Inflammatory macrophage treated with lipopolysaccharide for 4 hours (primary cell): ENCODE results near the gene GALK2.
"Not testable (repeated sequence)": the region's sequence is repeated elsewhere in the genome, so short reads cannot be mapped to it uniquely, and the experiment has no call there.

Experiments used
- DNase-seq: peaks from one replicate; pipeline ENCODE4 v3.0.0-alpha.2; 2020

Gene GALK2

DNA sequence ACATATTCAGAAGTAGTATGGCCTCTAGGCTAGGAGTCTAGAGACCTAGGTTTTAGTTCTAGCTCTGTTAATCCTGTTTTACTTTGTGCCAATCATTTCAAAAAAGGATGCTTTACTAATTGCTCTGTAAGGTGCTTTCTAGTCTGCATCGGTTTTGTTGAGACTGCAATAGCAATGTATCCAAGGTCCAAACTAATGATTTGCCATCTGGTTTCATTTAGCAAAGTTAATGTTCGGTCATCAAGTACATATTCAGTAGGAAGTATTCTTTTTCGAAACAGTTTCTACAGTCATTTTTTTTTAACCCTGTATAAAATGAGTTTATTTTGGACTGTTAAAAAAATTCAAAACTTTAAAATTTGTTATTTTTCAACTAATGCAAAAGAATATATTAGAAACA lies 2.0 kb upstream of the GALK2 start:
- no peak for DNase-seq

DNA sequence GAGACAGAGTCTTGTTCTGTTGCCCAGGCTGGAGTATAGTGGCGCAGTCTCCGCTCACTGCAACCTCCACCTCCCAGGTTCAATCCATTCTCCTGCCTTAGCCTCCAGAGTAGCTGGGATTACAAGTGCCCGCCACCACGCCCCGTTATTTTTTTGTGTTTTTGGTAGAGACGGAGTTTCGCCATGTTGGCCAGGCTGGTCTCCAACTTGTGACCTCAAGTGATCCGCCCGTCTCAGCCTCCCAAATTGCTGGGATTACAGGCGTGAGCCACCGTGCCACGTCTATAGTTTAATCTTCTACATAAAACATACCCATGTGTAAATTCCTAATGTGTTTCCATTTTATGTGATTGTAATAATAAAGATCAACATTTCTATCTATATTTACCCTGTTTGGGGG lies 1.7 kb downstream of the GALK2 start:
- no peak for DNase-seq

DNA sequence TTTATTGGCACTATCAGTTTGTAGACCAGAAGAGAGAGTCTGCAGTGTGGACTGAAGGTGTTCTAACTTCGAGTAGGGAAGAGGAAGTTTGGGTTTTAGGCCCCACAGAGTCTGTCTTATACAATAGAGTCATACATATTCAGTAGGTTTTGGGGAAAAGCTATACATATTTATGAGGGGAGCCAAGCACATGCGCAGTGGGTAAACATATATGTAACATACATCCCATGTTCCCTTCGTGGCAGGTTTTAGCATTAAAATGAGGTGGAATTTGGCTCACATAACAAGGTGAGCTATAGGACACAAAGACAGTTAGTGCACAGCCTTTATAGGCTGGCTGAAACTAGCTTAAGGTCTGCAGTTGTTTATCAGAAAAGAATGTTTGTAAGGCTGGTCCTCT lies 4.9 kb downstream of the GALK2 start:
- no peak for DNase-seq

DNA sequence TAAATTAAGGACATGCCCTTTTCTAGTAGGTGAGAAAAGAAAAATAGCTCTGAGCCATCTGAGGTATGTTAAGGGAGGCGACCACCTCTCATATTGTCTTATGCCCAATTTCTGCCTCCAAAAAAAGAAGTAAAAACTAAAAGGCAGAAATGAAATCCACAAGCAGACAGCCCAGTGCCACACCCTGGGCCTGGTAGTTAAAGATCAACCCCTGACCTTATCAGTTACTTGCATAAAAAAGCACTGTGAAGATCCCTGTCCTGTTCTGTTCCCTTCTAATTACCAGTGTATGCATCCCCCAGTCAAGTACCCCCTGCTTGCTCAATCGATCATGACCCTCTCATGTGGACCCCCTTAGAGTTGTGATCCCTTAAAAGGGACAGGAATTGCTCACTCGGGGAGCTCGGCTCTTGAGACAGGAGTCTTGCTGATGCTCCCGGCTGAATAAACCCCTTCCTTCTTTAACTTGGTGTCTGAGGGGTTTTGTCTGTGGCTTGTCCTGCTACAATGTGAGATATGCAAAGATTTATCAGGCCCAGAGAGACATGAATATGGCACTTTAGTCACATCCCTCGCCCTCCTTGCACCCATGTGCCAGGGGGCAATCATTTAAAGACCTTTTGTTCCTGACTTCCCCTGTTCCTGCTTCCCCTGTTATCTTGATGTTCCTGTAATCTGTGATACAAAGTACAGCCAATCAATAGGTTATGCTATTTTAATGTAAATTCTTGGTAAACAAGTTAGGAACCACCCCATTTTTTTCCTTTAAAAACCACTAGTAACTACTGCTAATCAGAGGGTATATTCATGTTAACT lies 5.7 kb downstream of the GALK2 start:
- DNase-seq, result not testable (repeated sequence)

DNA sequence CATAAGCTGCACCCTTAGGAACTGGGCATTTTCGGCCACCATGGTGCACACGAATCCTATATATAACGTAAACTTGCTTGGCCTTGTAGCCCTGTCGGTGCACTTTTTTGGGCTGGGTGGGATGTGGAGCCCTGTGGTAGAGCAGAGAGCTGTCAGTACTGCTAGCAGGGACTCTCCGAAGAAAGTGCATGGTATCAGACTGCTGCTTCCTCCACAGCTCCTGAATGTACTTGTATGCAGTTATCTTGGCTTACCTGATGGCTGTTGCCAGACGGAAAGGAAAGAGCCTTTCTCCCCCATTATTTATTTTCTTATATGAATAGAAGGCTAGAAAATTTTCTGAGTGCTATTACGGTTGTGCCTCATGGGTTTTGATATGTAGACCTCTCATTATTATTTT lies 8.4 kb downstream of the GALK2 start:
- DNase-seq, result no peak

DNA sequence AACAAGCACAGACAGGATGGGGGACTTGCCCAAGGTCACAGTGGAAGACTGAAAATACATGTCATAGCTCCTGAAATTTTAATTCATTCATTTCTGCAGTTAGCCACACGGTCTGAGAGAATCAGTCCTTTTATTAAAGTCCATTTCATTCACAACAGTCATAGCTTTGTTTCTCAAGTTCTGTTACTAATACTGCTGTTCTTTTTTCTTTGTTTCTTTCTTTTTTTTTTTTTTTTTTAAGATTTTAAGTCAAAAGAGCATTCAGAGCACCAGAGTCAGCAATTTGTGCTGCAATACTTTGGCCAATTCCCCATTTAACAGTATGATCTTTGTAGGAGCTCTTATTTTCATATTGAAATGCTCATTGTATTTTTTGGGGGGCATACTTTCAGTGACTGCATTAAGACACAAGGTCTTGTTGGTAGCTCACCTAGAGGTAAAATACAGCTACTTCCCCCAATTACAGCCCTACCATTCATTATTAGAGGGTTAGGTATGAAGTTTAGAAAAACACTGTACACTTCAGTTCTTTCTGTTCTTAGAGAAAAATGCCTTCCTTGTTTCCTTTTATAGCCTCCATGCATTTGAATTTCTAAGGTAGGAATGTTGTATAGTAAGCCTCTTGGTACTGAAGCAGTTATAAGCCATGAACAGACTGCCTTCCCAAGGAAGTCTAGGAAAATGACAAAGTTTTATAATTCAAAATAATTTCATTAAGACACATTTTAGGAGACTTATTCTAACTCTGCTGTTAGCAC lies 9.6 kb downstream of the GALK2 start:
- no peak for DNase-seq

DNA sequence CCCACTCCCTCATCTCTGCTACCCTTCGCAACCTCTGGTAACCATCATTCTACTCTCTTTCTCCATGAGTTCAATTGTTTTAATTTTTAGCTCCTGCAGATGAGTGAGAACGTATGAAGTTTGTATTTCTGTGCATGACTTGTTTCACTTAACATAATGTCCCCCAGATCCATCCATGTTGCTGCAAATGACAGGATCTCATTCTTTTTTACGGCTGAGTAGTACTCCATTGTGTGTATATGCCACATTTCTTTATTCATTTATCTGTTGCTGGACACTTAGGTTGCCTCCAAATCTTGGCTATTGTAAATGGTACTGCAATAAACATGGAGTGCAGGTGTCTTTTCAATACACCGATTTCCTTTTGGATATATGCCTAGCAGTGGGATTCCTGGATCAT lies 12.1 kb downstream of the GALK2 start:
- no peak for DNase-seq

DNA sequence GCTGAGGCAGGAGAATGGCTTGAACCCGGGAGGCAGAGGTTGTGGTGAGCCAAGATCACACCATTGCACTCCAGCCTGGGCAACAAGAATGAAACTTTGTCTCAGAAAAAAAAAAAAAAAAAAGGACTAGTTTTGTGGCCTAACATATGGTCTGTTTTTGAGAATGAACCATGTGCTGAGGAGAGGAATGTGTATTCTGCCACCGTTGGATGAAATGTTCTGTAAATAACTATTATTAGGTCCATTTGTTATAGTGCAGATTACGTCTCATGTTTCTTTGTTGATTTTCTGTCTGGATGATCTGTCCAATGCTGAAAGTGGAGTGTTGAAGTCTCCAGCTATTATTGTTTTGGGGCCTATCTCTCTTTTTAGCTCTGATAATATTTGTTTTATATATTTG lies 13.7 kb downstream of the GALK2 start:
- not testable (repeated sequence) for DNase-seq

DNA sequence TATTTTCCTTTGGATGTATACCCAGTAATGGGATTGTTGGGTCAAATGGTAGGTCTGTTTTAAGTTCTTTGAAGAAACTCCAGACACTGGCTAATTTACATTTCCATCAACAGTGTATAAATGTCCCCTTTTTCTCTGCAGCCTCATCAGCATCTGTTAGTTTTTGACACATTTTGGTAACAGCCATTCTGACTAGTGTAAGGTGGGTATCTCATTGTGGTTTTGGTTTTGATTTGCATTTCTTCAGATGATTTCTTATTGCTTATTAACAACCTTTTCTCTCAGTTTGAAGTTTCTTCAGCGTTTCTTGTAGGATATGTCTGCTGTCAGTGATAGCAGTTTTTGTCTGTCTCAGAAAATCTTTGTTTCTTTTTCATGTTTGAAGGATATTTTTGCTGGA lies 15.4 kb downstream of the GALK2 start:
- DNase-seq, result no peak

DNA sequence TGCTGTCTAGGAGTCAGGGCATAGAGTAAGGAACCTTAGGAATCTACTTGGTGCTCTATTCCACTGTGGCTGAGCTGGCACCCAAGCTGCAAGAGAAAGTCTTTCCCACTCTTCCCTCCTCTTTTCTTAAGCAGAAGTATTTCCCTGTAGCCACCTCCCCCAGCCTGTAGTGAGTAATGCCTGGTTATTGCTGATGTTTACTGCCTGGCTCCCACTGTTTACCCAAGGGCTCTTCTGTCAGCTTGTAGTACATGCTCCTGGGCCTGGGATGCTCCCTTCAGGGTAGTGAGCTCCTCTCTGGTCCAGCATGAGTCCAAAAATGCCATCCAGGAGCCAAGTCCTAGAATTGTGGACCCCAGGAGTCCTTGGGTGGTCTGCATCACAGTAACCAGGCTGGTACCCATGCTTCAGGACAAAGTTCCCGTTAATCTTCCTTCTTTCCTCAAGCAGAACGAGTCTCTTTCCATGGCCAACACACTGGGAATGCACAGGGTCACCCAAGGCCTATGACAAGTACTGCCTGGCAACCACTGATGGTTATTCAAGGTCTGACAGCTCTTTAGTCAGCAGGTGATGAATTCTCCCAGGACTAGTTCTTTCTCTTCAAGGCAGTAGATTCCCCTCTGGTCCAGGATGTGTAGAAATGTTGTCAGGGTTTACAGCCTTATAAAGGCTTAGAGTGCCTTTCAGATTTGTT lies 17.6 kb downstream of the GALK2 start:
- DNase-seq, result peak; percentile 12

DNA sequence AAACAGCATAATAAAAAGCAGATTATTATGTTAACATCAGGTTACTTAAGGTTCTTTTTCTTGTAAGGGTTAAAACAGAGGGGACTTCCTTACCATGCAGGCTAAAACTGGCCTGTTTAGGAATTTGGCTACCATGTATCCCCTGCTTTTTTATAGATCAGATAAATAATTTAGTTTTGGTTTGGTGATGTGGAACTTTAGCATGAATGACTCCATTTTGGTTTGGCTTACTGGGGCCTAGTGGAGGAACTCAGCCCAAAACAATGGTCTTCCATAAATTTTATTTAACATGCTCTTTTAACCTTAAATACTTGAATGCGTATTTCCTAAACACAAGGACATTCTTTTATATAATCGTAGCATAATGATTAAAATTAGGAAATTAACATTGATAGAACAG lies 18.9 kb downstream of the GALK2 start:
- DNase-seq, result no peak

DNA sequence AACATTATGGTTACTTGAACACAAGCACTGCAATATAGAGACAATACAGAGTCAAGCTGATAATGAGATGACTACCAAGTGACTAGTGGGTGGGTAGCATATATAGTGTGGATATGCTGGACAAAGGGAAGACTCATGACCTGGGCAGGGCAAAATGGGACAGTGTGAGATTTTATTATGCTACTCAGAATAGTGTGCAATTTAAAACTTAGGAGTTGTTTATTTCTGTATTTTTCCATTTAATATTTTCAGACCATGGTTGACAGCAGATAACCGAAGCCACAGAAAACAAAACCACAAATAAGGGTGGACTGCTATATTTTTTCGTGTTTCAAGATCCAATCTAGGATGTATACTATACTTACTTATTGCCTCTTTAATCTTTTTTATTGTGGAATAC lies 19.6 kb downstream of the GALK2 start:
- DNase-seq, result no peak

DNA sequence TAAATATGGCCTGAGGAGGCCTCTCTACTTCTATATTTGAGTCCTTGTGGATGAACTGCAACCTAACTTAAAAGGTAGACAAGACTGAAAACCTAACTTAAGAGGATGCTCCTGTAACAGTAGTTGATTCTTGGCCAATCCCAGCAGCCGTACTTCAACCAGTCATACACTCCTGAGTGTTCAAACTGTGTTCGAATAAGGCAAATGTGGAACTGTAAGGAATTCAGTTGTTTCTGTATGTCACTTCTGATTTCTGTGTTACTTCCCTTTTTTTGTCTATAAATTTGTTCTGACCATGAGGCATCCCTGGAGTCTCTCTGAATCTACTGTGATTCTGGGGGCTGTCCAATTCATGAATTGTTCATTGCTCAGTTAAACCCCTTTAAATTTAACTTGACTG lies 20.5 kb downstream of the GALK2 start:
- DNase-seq, result peak; percentile 78

DNA sequence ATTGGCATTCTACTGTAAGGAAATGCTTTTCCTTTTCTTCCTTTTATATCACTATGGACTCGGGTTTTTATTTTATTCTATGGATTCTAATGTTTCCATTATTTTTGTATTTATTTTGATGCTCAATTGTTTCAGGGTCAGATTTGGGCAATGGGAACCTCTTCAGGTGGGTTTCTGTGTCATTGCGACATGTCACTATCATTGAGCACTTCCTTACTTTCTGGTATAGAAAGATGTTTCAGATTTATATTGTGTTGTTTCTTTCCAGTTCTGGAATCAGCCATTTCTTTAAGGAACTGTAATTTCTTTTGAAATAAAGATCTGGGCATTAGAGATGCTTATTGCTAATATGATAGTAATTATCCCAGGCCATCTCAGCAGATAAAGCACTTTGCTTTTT lies 21.8 kb downstream of the GALK2 start:
- DNase-seq, result no peak

DNA sequence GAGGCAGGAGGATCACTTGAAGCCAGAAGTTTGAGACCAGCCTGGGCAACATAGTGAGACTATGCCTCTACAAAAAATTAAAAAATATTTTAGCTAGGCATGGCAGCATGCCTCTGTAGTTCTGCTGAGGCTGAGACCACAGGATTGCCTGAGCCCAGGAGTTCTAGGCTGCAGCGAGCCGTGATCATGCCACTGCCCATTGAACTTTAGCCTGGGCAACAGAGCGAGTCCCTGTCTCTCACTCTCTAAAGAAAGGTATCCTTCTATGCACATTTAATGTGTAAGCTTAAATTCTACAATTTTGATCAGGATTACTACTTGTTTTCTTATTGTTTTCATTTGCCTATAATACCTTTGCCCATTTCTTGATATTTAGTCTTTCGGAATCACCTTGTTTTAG lies 26.8 kb downstream of the GALK2 start:
- no peak for DNase-seq

DNA sequence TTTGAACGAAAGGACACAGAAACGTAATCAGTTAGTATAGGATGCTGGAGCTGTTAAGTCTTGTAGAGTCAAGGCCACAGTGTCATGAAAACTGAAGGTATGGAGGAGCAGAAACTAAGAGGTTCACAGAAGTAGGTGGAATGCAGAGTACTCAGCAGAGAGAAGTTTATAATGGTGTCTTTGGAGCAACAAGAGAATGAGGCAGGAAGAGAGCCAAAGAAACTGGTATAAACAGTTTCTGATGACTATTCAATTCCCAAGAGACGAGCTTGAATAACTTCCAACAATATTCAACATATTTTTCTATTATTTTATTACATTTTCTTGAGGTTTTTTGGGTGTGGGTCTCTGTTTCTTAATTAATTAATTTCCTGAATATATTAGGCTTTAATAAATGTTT lies 29.6 kb downstream of the GALK2 start:
- DNase-seq, result no peak

DNA sequence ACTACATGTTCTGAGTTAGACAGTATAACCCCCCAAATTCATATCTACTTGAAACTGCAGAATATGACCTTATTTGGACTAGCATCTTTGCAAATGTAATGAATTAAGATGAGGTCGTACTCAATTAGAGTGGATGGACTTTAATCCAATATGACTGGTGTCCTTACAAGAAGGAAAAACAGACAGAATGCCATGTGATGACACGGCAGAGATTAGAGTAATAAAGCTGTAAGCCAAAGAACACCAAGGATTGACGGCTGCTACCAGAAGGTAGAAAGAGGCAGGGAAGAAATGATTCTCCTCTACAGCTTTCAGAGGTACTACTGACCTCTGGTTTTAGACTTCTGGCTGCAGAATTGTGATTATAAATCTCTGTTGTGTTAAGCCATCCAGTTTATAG lies 30.3 kb downstream of the GALK2 start:
- DNase-seq, result no peak

DNA sequence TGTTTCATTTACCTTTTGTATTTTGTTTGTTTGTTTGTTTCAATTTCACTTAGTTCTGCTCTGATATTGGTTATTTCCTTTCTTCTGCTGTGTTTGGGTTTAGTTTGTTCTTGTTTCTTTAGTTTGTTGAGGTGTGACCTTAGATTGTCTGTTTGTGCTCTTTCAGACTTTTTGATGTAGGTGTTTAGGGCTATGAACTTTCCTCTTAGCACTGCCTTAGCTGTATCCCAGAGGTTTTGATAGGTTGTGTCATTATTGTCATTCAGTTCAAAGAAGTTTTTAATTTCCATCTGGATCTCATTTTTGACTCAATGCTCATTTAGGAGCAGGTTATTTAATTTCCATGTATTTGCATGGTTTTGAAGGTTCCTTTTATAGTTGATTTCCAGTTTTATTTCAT lies 38.1 kb downstream of the GALK2 start:
- not testable (repeated sequence) for DNase-seq

DNA sequence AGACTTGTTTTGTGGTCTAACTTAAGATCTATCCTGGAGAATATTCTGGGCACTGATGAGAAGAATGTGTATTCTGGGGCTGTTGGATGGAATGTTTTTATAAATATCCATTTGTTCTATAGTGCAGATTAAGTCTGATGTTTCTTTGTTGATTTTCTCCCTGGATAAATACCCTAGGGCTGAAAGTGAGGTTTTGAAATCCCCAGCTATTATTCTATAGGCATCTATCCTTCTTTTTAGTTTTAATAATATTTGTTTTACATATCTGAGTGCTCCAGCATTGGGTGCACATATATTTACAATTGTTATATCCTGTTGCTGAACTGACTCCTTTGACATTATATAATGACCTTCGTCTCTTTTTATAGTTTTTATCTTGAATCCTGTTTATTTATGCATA lies 42.9 kb downstream of the GALK2 start:
- no peak for DNase-seq

DNA sequence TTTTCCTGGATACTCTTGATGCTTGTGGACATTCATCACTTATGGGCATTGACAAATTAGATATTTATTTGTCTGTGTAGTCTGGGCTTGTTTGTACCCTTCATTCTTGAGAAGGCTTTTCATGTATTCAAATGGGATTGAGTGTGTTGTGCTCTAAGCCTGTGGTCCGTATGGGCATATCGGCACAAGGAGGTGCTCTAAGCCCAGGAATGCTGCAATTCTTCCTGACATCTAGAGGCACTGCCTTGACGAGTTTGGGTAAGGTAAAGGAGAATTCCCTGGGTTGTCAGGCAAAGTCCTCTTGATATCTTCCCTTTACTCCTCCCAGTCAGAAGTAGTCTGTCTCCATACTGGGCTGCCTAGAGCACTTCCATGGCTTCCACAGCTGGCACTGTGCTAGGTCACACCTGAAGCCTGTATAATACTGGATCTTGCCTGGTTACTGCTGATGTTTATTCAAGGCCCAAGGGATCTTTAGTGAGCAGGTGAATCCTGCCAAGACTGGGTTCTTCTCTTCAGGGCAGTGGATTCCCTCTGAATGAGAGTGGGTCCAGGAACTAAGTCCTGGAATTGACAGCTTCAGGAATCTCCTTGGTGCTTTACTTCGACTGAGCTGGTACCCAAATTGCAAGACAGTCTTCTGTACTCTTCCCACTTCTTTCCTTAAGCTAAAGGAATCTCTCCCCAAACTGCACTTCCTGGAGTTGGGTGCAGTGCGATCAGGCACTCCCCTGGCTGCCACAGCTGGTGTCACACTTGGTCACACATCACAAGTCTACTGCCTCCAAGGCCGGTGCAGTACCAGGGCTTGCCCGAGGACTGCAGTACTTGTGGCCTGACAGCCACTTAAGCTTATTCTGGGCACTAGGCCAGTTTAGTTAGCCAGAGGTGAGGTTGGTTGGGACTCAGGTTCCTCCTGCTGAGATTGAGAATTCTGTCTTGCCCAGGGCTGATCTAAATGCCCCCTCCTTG lies 46.0 kb downstream of the GALK2 start:
- DNase-seq, result no peak

DNA sequence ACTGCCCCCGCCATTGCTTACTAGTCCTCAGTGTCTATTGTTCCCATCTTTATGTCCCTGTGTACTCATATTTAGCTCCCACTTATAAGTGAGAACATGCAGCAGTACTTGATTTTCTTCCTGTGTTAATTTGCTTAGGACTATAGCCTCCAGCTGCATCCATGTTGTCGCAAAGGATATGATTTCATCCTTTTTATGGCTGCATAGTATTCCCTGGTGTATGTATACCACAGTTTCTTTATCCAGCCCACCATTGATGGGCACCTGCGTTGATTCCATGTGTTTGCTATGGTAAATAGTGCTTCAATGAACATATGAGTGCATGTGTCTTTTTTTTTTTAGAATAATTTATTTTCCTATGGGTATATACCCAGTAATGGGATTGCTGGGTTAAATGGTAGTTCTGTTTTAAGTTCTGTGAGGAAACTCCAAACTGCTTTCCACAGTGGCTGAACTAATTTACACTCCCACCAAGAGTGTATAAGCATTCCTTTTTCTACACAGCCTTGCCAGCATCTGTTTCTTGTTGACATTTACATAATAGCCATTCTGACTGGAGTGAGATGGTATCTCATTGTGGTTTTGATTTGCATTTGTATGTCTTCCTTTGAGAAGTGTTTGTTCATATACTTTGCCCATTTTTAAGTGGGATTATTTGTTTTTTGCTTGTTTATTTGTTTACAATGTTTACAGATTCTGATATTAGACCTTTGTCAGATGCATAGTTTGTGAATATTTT lies 53.7 kb downstream of the GALK2 start:
- no peak for DNase-seq
